HG02973 (cell line): Measurements from ENCODE around the gene PRICKLE1.

Source experiments
- ATAC-seq: cut with Tn5 transposase; IDR thresholded peaks from one replicate; pipeline ENCODE4 v1.9.1; 2021; ENCODE audit warnings: moderate library complexity; ENCODE audit not compliant: unreplicated experiment

PRICKLE1 gene

DNA sequence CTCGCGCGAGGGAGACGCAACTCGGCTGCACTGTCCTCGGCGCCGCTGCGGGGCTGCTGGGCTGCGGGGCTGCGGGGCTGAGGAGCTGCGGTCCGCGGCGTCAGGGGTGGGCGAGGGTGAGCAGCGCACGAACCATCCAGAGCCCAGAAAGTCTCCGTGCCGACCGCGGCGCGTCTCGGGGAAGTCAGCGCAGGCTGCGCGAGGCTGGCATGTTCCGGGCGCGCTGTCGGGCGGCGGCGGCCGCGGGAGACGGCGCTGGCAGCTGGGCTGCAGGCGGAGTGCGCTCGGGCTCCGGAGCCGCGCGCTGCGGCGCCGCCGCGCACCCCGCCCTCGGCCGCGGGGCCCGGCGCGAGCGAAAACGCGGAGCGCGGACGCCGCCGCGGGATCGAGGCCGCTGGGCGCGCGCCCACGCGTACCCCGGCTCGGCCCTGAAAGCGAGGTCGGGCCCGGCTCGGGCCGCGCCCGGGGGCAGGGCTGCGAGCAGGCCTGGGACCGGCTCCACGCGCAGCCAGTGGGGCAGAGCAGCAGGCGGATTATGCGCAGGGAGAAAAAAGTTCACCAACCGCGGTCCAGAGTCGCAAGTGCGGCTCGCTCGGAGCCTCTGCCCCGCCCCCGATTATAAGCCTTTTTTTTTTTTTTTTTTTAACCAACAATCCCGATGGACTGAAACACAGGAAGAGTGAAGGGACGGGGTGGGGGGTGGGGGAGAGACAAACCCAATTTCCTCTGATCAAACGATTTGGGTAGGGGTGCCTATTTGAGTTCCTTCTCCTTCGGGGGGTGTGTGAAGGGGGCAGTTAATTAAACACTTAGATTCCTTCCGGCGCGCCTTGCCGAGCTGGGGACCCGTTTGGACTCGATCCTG lies at the start of gene PRICKLE1:
Gene PRICKLE1 (minus strand): TSS at position 282 of the 865 bp plus-strand sequence. CDS start 117,230 bp downstream, outside the sequence.
- peak; percentile 76 for ATAC-seq

DNA sequence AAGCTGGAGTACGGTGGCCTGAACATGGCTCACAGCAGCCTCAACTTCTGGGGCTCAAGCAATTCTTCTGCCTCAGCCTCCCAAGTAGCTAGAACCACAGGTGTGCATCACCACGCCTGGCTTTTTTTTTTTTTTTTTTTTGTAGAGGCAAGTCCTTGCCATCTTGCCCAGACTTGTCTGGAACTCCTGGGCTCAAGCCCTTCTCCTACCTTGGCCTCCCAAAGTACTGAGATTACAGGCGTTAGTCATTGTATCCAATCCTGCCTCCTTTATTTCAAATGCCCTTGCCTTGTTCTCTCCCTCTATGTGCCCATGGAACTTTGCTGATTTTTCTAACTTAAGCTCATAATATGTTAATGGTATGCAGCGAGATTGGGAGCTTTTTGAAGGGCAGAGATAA lies 49.2 kb upstream of the PRICKLE1 start:
- ATAC-seq = no peak

- no peak for ATAC-seq
Measured at GRCh38 chr12:42638011-42638410, 48.5 kb upstream of the PRICKLE1 start.

DNA sequence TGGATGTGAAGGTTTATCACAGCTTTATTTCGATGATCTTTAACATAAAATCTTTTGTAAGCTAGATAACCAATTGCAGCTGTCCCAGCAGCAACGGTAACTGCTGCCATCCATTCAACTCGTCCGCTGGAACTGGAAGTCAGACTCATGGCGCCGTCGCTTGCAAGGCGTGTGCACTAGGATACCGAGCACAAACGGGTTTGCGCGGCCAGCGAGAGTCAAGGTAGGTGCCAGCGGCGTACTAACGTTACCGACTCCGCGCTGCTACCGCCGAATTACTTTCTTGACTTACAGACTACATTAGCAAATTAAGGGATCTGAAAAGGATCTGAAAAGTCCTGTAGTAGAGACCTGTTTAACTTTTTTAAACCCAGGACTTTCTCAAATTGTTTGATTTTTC lies 47.4 kb upstream of the PRICKLE1 start:
- ATAC-seq = no peak

DNA sequence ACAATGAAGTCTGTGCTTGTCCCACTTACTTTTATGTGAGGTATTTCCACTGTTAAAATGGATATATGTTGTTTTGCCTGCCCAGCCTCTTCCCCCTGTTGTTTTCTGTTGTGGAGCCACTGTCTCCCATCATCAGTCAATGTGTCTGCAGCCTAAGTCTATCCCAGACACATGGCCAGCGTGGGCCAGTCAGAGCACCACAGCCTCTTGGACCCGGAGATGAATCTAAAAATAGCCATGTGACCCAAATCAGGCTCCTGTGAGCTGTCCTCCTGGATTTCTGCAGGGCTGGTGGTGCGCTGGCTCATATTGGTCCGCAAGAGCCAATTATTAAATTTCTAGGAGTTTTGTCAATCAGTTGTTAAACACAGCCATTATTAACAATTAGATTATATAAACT lies 44.0 kb upstream of the PRICKLE1 start:
- no peak for ATAC-seq

- no peak for ATAC-seq
Measured at GRCh38 chr12:42631513-42631912, 42.0 kb upstream of the PRICKLE1 start.

DNA sequence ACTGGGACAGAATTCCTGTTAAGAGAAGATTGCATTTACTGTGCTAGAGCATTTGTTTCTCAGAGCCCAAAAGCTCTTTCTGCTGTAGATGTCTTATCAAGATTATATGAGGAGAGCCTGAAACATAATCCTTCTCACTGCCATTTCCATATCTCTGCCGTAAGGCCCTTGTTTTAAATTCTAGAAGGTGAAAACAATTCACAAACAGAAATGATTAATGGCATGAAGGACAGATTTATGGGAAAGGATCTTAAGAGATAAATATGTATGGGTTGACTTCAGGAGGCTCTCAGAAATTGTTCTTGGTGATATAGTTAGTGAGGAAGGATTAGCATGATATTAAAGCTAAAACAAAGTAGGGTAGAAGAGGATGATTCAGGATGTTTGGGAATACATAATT lies 40.8 kb upstream of the PRICKLE1 start:
- no peak for ATAC-seq

GRCh38 chr12:42627151-42627550 lies 37.6 kb upstream of the PRICKLE1 start:
- ATAC-seq = no peak

DNA sequence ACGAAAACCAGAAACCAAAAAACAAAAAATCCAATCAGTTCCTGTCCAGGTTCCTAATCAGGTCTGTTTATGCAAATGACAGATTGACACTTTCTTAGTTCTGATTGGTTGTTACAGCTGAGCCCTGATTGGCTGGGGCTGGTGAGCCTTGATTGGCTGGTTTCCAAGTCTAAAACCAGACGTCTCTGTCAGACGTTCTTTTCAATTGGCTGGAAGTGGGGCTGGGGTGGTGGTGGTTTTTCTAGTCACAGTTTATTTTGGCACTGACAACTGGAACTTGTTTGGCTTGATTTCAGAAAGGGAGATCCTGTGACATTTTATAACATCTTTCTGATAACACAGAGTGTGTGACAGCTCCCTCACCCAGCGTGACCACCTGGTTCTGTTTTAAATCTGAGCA lies 36.1 kb upstream of the PRICKLE1 start:
- no peak for ATAC-seq

DNA sequence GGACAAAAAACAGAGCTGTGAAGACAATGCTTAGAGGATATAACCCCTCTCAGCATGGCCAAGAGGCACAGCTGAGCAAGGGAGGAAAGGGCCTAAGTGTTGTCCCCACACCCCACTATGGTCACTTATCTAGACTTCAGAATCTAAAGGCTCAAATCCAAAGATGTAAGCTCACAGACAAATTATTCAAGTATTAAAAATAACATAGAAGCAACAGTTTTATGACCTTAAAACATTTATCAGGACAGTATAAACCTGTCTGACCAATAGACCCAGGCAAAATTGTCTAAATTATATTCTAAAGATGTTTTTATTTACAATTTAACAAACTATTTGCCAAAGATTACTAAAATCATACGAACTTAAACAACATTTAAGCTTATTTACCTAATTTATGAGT lies 28.1 kb upstream of the PRICKLE1 start:
- ATAC-seq = no peak

- no peak for ATAC-seq
Measured at GRCh38 chr12:42615006-42615405, 25.5 kb upstream of the PRICKLE1 start.

DNA sequence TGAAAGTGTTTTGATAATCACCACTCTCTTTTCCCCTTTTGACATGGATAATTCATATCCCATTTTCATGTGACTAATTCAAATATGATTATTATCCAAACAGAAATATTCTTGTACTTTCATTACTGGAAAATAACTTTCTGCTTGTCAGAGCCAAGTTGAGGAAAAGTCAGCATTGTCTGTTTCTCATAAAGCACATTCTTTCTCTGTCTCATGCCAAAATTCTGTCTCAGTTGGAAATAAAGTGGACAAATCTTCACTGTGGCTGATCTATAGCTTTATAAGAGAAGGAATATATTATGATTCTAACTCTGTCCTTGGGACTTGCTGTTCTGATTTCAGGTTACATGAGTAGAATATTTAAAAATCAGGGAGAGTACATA lies 22.7 kb upstream of the PRICKLE1 start:
- no peak for ATAC-seq

GRCh38 chr12:42611571-42612230 lies 22.2 kb upstream of the PRICKLE1 start:
- ATAC-seq = no peak

DNA sequence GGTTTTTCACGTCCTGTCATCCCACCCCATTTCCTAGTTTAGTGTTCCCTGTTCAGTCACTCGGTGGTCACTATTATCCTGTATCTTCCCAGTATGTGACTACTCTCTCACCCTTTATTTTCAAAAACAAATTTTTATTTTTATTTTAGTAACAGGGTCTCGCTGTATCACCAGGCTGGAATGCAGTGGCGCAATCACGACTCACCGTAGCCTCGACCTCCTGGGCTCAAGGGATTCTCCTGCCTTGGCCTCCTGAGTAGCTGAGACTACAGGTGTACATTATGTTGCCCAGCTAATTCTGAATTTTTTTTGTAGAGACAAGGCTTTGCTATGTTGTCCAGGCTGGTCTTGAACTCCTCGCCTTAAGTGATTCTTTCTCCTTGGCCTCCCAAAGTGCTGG lies 20.1 kb upstream of the PRICKLE1 start:
- no peak for ATAC-seq

- ATAC-seq = no peak
Measured at GRCh38 chr12:42608196-42608825, 18.8 kb upstream of the PRICKLE1 start.

GRCh38 chr12:42607584-42608058 lies 18.1 kb upstream of the PRICKLE1 start:
- no peak for ATAC-seq

GRCh38 chr12:42606471-42606870 lies 16.9 kb upstream of the PRICKLE1 start:
- ATAC-seq = no peak

GRCh38 chr12:42605685-42606084 lies 16.1 kb upstream of the PRICKLE1 start:
- no peak for ATAC-seq

GRCh38 chr12:42603246-42603990 lies 13.9 kb upstream of the PRICKLE1 start:
- no peak for ATAC-seq

- ATAC-seq = no peak
Measured at GRCh38 chr12:42593874-42594273, 4.3 kb upstream of the PRICKLE1 start.

- ATAC-seq = no peak
Measured at GRCh38 chr12:42590330-42590934, 886 bp upstream of the PRICKLE1 start.
